Esophagus muscularis mucosa (tissue), 3 donors: ENCODE measurements around the gene PTPRE.

Experiments used
- CTCF ChIP-seq, 3 experiments: fragments of 200-600 bp in 2 of 3; fragments of 450-650 bp in 1 of 3; sonication (generic) in 2 of 3; IDR thresholded peaks; one replicate each; pipeline ENCODE4 v1.5.1; 2017 to 2019; ENCODE audit warnings: antibody characterized with exemption in 3 of 3, mild to moderate bottlenecking in 2 of 3, moderate library complexity in 1 of 3
- POLR2A ChIP-seq: fragments of 450-650 bp; IDR thresholded peaks from one replicate; pipeline ENCODE4 v1.6.1; 2017; ENCODE audit warnings: antibody characterized with exemption, moderate library complexity, mild to moderate bottlenecking, low read depth

DNA sequence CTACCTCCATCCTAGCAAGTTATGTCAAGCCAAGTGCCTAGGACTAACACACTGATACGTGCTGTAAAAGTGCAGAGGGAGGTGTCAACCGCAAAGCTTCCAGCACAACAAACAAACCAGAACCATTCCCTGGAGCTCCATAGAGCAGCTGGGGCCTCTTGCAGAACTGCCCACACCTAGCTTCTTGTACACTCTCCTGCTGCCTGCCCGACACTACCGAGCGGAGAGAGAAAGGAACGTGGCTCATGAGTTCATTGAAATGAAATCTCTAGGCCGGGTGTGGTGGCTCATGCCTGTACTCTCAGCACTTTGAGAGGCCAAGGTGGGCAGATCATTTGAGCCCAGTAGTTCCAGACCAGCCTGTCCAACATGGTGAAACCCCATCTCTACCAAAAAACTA lies 145.8 kb downstream of the PTPRE start:
- TF ChIP-seq POLR2A (no peak), CTCF (IDR thresholded peaks at IDR 0.05) (no peak)
